GM18517 (cell line): ENCODE results near the gene FBLIM1.

ENCODE experiments used
- ATAC-seq: cut with Tn5 transposase; IDR thresholded peaks from one replicate; pipeline ENCODE4 v1.9.1; 2021; ENCODE audit warnings: mild to moderate bottlenecking, moderate library complexity; ENCODE audit not compliant: unreplicated experiment

Gene FBLIM1

GRCh38 chr1:15744122-15744679 is 14.4 kb upstream of the FBLIM1 start:
- no peak for ATAC-seq

- no peak for ATAC-seq
Measured at GRCh38 chr1:15747378-15747777, 11.2 kb upstream of the FBLIM1 start.

DNA sequence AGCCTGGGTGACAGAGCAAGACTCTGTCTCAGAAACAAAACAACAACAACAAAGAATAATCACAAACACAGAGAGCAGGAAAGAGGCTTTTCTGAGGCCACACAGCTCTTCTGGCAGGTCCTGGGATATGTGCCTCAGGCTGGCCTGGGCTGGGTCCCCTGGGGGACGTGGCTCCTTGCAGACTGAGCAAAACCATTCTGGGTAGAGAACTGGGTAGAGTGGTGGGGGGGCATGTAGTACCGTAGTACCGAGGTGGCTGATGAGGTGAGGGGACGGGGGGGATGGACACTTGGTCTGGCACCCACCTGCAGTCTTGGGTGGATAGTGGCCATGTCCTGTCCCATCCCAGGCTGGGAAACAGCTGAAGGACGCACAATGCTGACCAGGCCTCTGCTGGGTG is 10.3 kb upstream of the FBLIM1 start:
- no peak for ATAC-seq

DNA sequence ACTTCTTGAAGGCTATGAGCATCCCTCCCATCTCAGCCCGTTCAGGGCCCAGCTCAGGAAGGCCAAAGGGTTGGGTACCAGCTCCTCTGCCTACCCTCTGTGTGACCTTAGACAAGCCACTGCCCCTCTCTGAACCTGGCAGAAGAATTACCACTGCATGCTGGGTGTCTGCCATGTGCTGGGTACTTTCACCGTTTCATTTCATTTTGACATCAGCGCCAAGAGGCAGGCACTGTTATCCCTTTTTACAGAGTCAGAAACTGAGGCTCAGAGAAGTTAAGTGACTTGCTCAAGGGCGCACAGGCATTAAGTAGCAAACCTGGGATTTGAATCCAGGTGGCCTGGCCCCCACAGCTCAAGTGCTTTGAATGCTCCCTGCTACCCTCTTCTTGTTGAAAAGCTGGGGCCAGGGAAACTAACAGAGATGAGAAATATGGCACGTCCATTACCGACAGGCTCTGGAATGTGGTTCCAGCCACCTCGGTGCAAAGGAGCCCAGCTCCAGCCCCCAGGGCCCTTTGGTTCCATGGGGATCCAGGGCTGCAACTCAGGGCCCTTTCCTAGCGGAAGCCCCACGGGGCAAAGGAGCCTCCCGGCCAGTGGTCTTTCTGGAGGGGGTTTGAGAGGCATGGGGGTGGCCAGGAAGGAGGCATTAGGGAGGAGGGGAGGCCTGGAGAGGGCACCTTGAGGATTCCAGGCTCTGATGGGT is 9.8 kb upstream of the FBLIM1 start:
- ATAC-seq = no peak

DNA sequence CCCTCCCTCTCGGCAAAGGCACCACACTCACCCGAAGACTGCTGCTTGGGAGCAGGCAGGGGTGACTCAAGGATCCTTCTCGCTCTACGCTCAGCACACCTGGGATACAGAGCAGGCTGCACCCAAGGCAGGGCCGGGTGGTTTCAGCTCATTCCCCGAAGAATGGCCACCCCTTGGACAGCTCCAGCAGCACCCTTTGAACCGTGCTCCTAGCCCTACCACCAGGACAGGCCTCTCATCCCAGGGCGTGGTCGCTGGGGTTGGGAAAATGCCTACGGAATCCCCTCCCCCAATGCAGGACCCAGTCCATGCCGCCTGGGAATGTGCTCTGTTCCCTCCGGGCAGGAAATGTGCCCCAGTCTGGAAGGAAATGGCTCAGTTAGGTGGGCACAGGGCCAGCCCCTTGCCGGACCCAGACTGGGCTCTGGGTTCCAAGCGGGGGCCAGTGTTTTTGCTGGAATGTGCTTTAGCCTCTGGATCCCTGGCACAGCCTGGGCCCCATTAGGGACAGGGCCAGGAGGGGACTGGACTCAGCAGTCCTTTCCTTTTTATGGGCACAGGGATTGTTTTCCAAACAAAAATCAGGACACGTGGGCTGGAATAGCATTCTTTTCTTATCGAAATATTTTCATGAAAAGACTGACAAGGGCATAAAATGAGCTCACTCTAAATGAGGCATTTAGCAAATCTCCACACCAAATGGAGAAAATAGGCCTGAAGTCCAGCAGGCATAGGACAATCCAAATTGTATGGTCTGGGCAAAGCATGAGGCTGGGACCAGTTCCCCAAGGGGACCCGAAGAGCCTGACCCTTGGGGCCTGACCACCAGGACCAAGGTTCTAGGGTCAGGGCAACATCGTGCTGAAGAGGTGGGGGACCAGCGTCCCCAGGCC is 8.9 kb upstream of the FBLIM1 start:
- ATAC-seq = no peak

DNA sequence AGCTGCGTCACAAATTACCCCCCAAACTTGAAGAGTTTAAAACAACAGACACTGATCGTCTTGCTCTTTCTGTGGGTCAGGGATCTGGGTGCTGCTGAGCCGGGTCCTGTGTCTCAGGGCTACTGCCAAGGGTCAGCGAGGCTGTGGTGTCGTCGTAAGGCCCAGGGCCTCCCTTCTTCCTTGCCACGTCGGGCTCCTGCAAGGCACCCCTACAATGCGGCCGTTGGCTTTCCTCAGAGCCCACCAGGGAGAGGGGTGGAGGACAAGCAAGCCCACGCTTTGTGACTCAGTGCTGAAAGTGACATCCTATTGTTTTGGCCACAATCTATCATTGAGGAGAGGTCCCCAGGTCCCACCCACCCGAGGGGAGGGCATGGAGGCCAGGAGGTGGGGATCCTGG is 7.7 kb upstream of the FBLIM1 start:
- ATAC-seq = no peak

GRCh38 chr1:15751717-15752116 is 6.9 kb upstream of the FBLIM1 start:
- ATAC-seq = no peak

- ATAC-seq = no peak
Measured at GRCh38 chr1:15753776-15754175, 4.8 kb upstream of the FBLIM1 start.

- ATAC-seq = no peak
Measured at GRCh38 chr1:15755021-15755645, 3.5 kb upstream of the FBLIM1 start.

DNA sequence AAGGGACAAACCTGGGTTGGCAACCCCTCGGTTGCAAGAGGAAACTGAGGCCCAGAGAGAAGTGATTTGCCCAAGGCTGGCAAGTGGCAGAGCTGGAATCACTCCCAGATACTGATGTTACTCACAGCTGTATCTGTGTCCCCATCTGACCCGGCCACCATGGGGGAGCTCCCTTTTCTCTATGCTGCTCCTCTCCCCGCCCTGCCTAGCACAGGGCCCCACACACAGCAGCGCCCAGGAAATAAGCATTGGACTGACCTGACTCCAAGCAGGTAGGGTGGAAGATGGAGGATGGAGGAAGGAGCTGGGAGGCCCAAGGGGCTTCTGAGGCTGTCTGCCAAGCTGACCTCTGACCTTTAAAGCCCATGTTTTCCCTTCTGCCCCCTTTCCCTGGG is 3.0 kb upstream of the FBLIM1 start:
- ATAC-seq = no peak

DNA sequence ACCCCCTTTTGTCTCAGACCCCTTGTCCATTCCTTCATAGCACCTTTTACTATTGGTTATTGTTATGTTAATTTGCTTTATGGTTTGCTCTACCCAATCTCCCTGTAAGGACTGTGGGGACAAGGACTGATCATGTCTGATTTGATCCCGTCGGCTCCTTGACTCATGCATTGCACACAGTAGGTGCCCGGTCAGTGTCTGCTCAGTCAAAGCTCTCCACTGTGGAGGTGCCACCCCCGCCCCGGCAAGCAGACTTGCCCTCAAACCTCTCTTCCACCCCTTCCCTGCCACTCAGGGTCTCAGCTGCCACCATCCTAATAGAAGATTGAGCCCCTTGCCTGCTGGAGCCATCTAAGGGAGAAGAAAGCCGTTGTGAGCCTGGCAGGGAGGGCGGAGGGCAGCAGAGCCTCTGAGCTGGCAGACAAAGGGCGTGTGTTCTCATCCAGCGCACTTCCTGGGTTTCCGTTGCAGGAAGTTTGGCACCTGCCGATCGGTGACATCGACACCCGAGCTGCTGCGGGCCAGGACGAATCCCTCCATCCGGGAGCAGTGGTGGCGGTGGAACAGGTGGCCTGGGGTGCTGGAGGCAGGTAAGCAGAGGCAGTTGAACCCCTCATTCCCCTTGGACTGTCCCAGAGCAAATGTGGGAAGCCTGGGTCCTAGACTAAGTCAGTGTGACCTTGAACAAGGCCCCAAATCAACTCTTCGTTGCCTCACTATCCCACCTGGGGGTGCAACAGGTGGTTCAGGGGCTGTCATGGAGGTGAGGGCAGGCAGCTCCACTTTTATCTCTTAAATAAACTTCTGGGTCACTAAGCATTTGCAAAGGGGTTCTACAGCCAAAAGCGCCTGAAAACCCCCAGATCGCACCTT is 2.2 kb upstream of the FBLIM1 start:
- ATAC-seq = no peak

DNA sequence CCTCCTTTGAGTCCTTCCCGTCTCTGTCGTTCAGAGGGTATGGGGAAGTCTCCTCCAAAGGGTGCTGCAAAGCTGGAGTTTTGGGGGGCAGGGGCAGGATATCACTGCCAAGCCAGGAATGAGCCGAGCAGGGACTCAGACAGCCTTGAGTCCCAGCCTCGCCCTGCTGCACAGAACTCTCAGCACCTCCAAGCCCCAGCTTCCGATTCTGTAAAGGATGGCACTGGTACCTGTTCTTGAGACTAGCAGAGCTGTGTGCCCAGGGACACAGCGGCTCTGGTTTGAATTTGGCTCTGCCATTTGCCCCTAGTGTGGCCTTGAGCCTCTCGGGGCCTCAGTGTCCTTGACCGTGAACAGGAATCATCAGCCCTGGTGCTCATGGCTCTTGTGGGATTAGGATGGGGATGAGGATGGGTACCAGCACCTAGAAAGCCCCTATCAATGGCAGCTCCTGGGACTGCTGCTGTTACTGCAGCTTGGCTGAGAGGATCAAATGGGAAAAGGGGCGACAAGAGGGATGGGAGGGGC is 1.5 kb upstream of the FBLIM1 start:
- ATAC-seq = no peak

GRCh38 chr1:15757575-15758342 is 836 bp upstream of the FBLIM1 start:
- no peak for ATAC-seq

GRCh38 chr1:15758953-15759661 is 512 bp downstream of the FBLIM1 start:
- ATAC-seq = no peak

DNA sequence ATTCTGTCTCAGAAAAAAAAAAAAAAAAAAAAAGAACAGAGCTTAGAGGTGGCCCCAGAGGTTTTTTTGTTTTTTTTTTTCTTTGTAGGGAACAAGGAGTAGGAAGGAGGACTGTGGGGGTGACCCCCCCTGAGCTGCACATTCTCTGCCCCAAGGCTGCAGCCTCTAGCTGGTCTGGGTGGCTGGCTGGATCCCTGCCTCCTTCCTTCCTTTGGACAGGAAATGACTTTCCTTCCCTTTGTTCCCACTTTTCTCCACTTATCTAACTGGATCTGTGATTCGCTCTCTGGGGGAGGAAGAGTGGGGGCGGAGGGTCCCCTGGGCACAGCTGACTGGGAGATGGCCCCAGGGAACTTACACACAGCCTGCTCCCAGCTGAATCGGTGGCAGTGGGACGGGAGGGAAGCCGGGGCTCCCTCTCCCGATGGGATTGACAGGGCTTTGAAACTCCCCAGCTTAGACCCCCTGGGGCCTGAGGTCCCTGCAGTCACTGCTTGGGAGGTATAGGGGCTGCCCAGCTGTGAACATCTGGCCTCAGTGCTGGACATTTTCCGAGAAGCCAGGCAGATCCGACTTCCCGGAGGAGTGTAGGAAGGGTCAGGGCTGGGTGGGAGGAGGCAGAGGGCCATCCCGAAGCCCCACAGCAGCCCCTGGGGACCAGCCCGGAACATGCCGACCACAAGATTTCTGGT is 2.1 kb downstream of the FBLIM1 start:
- no peak for ATAC-seq

DNA sequence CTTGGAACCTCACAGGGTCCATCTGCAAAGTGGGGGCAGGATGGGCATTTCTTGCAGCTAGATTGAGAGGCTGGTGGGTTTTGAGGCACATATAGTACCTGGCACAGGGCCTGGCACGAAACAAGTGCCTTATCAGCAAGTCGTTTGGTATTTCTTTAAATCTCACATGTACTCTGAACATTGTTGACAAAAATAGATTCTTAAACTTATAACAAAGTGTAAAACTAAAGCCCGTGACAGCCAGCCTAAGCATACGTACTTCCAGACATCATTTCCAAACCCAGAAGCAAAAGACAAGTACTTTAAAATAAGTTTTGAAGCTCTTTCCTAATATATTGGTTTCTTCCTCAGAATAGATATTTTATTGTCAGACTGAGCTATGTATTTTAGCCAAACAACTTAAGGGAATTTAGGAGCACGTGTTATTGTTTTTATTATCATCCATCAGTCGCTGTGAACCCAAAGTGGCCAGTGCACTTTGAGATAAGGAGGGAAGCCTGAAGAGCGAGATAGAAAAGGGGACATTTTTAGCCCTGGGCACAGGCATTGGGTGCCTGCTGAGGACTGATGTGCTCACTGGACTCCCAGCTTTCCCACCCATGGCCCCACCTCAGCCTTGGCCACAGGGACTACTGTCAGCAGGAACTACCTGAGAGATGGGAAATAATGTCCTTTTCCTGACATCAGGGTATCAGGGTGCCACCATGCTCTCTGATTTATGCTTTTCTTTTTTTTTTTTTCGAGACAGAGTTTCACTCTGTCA is 3.0 kb downstream of the FBLIM1 start:
- no peak for ATAC-seq

- no peak for ATAC-seq
Measured at GRCh38 chr1:15762546-15762945, 4.0 kb downstream of the FBLIM1 start.
